HUES64 (cell line): ENCODE measurements around the gene ADAMTSL2.

Source experiments
- H3K27ac ChIP-seq: 2 replicates; pipeline ENCODE4 v1.7.0; 2013; ENCODE audit warnings: low read depth, low read length, inconsistent platforms
- H3K27me3 ChIP-seq: 2 replicates; pipeline ENCODE4 v1.6.1; 2013; ENCODE audit warnings: mild to moderate bottlenecking, low read length; ENCODE audit not compliant: insufficient read depth
- H3K36me3 ChIP-seq: 2 replicates; pipeline ENCODE4 v1.6.1; 2013; ENCODE audit warnings: mild to moderate bottlenecking, low read length; ENCODE audit not compliant: insufficient read depth
- H3K4me1 ChIP-seq: 2 replicates; pipeline ENCODE4 v1.6.1; 2013; ENCODE audit warnings: mild to moderate bottlenecking, low read length, moderate library complexity; ENCODE audit not compliant: insufficient read depth
- H3K4me3 ChIP-seq: 2 replicates; pipeline ENCODE4 v1.5.1; 2013; ENCODE audit warnings: mild to moderate bottlenecking, low read length, moderate library complexity
- H3K9ac ChIP-seq: 2 replicates; pipeline ENCODE4 v1.6.1; 2013; ENCODE audit warnings: mild to moderate bottlenecking, low read depth, low read length
- H3K9me3 ChIP-seq: 2 replicates; pipeline ENCODE4 v1.6.1; 2013; ENCODE audit warnings: low read depth, low read length; ENCODE audit not compliant: insufficient read depth
- WGBS: fragments of 150-250, 120-280 bp; methylation state at CpG from one replicate; pipeline ENCODE4 v1.1.7; 2013; ENCODE audit warnings: missing lambda C conversion rate; 5-methylcytosine and 5-hydroxymethylcytosine counted together

Gene ADAMTSL2

GRCh38 chr9:133614056-133614455 is 79.6 kb downstream of the ADAMTSL2 start:
- H3K4me1 ChIP-seq = no peaks in the 10 kb centered on the region
- no peak overlapping the region for H3K9ac ChIP-seq
- H3K9me3 ChIP-seq = no peaks in the 10 kb centered on the region
- H3K36me3 ChIP-seq = no peaks in the 10 kb centered on the region
- 90% methylated on average over 10 of the region's 10 CpGs for WGBS
- no peak overlapping the region for H3K4me3 ChIP-seq
- no peak overlapping the region for H3K27ac ChIP-seq
- peaks cover 13% of the 10 kb centered on the region for H3K27me3 ChIP-seq

GRCh38 chr9:133614678-133615077 is 80.2 kb downstream of the ADAMTSL2 start:
- Histone ChIP-seq H3K36me3 (no peaks in the 10 kb centered on the region), H3K27me3 (peaks cover 10% of the 10 kb centered on the region), H3K9me3 (no peaks in the 10 kb centered on the region), H3K4me3 (no peak overlapping the region), H3K4me1 (no peaks in the 10 kb centered on the region), H3K27ac (no peak overlapping the region), H3K9ac (no peak overlapping the region)
- 79% methylated on average over 5 of the region's 5 CpGs for WGBS

GRCh38 chr9:133615186-133615585 is 80.7 kb downstream of the ADAMTSL2 start:
- H3K27me3 ChIP-seq = 0 out of 2 replicates have a peak, but pooled peaks cover 7% of the 10 kb centered on the region
- H3K27ac ChIP-seq = no peak overlapping the region
- H3K4me3 ChIP-seq = no peak overlapping the region
- WGBS = 77% methylated on average over 16 of the region's 16 CpGs
- no peaks in the 10 kb centered on the region for H3K4me1 ChIP-seq
- H3K9me3 ChIP-seq = no peaks in the 10 kb centered on the region
- H3K36me3 ChIP-seq = no peaks in the 10 kb centered on the region
- no peak overlapping the region for H3K9ac ChIP-seq

DNA sequence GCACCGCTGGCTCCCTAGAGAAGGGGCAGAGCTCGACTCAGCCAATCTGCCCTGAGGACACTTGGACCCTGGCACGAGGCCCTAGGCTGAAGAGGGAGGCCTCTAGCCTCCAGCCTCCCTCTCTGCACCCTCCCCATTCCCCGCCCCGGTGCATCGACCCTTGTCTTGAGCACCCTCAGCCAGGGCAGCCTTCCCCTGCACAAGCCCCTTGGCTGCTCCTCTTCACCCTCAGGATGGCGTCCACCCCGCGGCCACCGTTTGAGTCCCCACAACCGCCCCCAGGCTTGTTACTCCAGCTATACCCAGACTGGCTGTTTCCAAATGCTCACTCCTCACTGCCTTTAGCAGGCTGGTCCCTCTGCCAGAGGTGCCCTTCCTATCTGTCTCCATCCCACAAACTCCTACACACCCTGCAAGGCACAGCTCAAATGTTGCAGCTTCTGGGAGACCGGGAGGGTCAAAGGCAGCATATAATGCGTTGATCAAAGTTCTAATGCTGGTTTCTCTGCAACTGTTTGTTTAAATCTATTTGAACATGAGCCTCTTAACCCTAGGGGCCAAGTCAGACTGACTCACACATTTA is 81.2 kb downstream of the ADAMTSL2 start:
- no peaks in the 10 kb centered on the region for H3K9me3 ChIP-seq
- WGBS = 85% methylated on average over 13 of the region's 13 CpGs
- no peak overlapping the region for H3K27ac ChIP-seq
- H3K4me1 ChIP-seq = no peaks in the 10 kb centered on the region
- H3K9ac ChIP-seq = no peak overlapping the region
- no peaks in the 10 kb centered on the region for H3K36me3 ChIP-seq
- H3K27me3 ChIP-seq = 0 out of 2 replicates have a peak, but pooled peaks cover 5% of the 10 kb centered on the region
- no peak overlapping the region for H3K4me3 ChIP-seq

DNA sequence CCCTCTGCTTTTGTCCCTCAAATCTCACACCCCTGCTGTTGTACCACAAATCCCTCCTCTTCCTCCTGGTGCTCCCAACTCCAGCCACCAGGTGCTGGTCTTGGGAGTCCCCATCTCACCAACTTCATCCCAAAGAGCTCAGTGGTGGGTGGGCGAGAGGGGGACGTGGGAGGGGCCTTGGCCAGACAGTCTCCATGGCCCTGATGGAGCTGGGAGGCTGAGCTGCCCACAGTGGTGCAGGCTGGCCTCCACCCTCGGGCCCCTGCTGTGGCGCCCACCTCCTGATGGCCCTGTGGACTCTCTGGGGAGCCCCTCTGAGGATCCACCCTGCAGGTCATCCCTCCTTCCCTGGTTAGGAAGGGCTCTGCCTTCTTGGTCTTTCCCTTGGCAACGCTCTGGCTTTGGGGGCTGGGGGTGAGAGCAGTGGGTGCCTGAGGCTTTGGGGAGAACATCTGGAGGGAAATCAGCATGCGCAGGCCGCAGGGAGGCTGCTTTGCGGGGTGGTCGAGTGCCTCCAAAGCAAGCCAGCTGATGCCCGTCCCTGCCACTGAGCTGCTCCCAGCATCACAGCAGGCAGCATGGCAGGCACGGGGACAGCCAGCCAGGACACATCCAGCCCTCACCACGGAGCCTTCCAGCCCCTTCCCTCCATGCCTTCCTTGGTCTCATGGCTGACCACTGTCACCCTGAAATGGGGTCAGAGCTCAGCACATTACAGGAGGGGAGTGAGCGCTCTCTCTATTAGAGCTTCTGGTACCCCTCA is 82.3 kb downstream of the ADAMTSL2 start:
- no peaks in the 10 kb centered on the region for H3K4me1 ChIP-seq
- no peaks in the 10 kb centered on the region for H3K36me3 ChIP-seq
- H3K9ac ChIP-seq = no peak overlapping the region
- WGBS = 92% methylated on average over 13 of the region's 13 CpGs
- no peak overlapping the region for H3K4me3 ChIP-seq
- H3K9me3 ChIP-seq = no peaks in the 10 kb centered on the region
- no peak overlapping the region for H3K27ac ChIP-seq
- H3K27me3 ChIP-seq = no peaks in the 10 kb centered on the region

- no peak overlapping the region for H3K4me3 ChIP-seq
- H3K9me3 ChIP-seq = no peaks in the 10 kb centered on the region
- H3K4me1 ChIP-seq = no peaks in the 10 kb centered on the region
- H3K27ac ChIP-seq = no peak overlapping the region
- H3K9ac ChIP-seq = no peak overlapping the region
- WGBS = 92% methylated on average over 10 of the region's 10 CpGs
- no peaks in the 10 kb centered on the region for H3K36me3 ChIP-seq
- H3K27me3 ChIP-seq = no peaks in the 10 kb centered on the region
Measured at GRCh38 chr9:133618726-133619125, 84.2 kb downstream of the ADAMTSL2 start.

- no peaks in the 10 kb centered on the region for H3K27me3 ChIP-seq
- no peak overlapping the region for H3K9ac ChIP-seq
- no peak overlapping the region for H3K4me3 ChIP-seq
- 67% methylated on average over 8 of the region's 8 CpGs for WGBS
- H3K4me1 ChIP-seq = no peaks in the 10 kb centered on the region
- no peaks in the 10 kb centered on the region for H3K9me3 ChIP-seq
- no peaks in the 10 kb centered on the region for H3K36me3 ChIP-seq
- H3K27ac ChIP-seq = no peak overlapping the region
Measured at GRCh38 chr9:133619791-133620190, 85.3 kb downstream of the ADAMTSL2 start.

- peaks cover 5% of the 10 kb centered on the region; the same call in 1 of the 2 replicates for H3K9me3 ChIP-seq
- no peak overlapping the region for H3K9ac ChIP-seq
- H3K36me3 ChIP-seq = no peaks in the 10 kb centered on the region
- H3K4me3 ChIP-seq = no peak overlapping the region
- no peak overlapping the region for H3K27ac ChIP-seq
- no peaks in the 10 kb centered on the region for H3K4me1 ChIP-seq
- no peaks in the 10 kb centered on the region for H3K27me3 ChIP-seq
- WGBS = 92% methylated on average over 11 of the region's 11 CpGs
Measured at GRCh38 chr9:133621725-133622267, 87.3 kb downstream of the ADAMTSL2 start.

GRCh38 chr9:133622555-133622954 is 88.1 kb downstream of the ADAMTSL2 start:
- Histone ChIP-seq H3K27me3 (no peaks in the 10 kb centered on the region), H3K4me1 (no peaks in the 10 kb centered on the region), H3K4me3 (no peak overlapping the region), H3K36me3 (no peaks in the 10 kb centered on the region), H3K9ac (no peak overlapping the region), H3K27ac (no peak overlapping the region), H3K9me3 (peaks cover 5% of the 10 kb centered on the region; the same call in 1 of the 2 replicates)
- 66% methylated on average over 4 of the region's 5 CpGs for WGBS
